Heart right ventricle (tissue), 16 donors: Measurements from ENCODE around the gene KMT2D. TPM values are rescaled to one million over a fixed set of nuclear protein-coding genes. Genes with fewer than 3 reads are reported as not detected.

Experiments
- ATAC-seq, 8 donors: fragments of 200-7000 bp; cut with Tn5 transposase; one replicate each; pipeline ENCODE4 v1.9.1; 2020; ENCODE audit warnings: mild to moderate bottlenecking in 8 of 8, moderate library complexity in 8 of 8, moderate number of reproducible peaks in 1 of 8
- DNase-seq, 2 donors: peaks; one replicate each; pipeline ENCODE4 v3.0.0-alpha.2; 2020
- H3K27ac ChIP-seq, 10 donors: fragments of 200-600 bp; sonication (generic) in 2 of 10; one replicate each; pipeline versions ENCODE4 v1.5.0 to v1.8.0; 2020 to 2022; ENCODE audit warnings: mild to moderate bottlenecking in 3 of 10
- H3K27me3 ChIP-seq, 7 donors: fragments of 200-600 bp; one replicate each; pipeline ENCODE4 v1.8.0; 2021 to 2022; ENCODE audit warnings: mild to moderate bottlenecking in 2 of 7
- H3K36me3 ChIP-seq, 9 donors: fragments of 200-600 bp; sonication (generic) in 1 of 9; one replicate each; pipeline versions ENCODE4 v1.5.0 to v1.8.0; 2020 to 2022; ENCODE audit warnings: mild to moderate bottlenecking in 2 of 9
- H3K4me1 ChIP-seq, 9 donors: fragments of 200-600 bp; sonication (generic) in 1 of 9; one replicate each; pipeline versions ENCODE4 v1.5.0 to v1.8.0; 2020 to 2022; ENCODE audit warnings: mild to moderate bottlenecking in 4 of 9
- H3K4me3 ChIP-seq, 10 donors: fragments of 200-600 bp; sonication (generic) in 2 of 10; one replicate each; pipeline versions ENCODE4 v1.5.0 to v1.8.0; 2020 to 2022; ENCODE audit warnings: mild to moderate bottlenecking in 7 of 10, moderate library complexity in 2 of 10
- H3K9me3 ChIP-seq, 11 donors: fragments of 200-600 bp in 10 of 11; sonication (generic) in 2 of 11; one replicate each; pipeline versions ENCODE4 v1.5.0 to v1.8.0; 2013 to 2022; ENCODE audit warnings: mild to moderate bottlenecking in 2 of 11, control low read depth in 1 of 11, moderate library complexity in 1 of 11
- WGBS, 2 donors: extraction: QIAGEN DNeasy Blood & Tissue Kit; methylation state at CpG; one replicate each; pipeline ENCODE4 v1.1.7; 2013; ENCODE audit warnings: inconsistent platforms in 1 of 2; 5-methylcytosine and 5-hydroxymethylcytosine counted together
- intact Hi-C, 10 donors: fragments of 100-400 bp; cut with DNase I; formaldehyde crosslinking; loops; one replicate each; pipeline versions ENCODE4 v1.11.1 to v1.14.2; 2022
- polyA plus RNA-seq, 2 donors: library from polyadenylated mRNA; stranded (reverse); fragments of 200-250 nt; gene quantifications; one replicate each; pipeline ENCODE4 v1.2.3, GENCODE V29; 2013
- total RNA-seq, 10 donors: library from RNA; stranded (reverse); fragmentation: NEBNext Ultra II Directional in 3 of 10; extraction: Animal tissue kit (Norgen Biotek cat#: 25700) in 3 of 10; gene quantifications; one replicate each; pipeline versions ENCODE4 v1.2.1 to v1.2.4, GENCODE V29; 2021 to 2023
- TF ChIP-seq, protein P1 (sequence below), 9 donors: fragments of 200-600 bp; sonication (generic) in 2 of 9; IDR thresholded peaks; one replicate each; pipeline versions ENCODE4 v1.5.0 to v1.8.0; 2021 to 2022; ENCODE audit warnings: antibody characterized with exemption in 9 of 9, mild to moderate bottlenecking in 5 of 9, moderate library complexity in 1 of 9
- donor health status: Arrhythmogenic right ventricular cardiomyopathy.
- donor health status: ischemic (EF 13 %, LVEDD 7.1; RV severe dilation, severe dysfunction).
- donor health status: healthy with polysubstance abuse.
- donor health status: DM: no; HTN: yes; CAD: no.
- donor health status: DM: no; HTN: no; CAD: no.
- donor health status: ischemic (EF 25% LVEDD 6.9; RV normal size, moderate dysfunction).
- donor health status: ischemic (EF 25% LVEDD 5.7; RV mildly dilated, moderate dysfunction).
- donor health status: healthy.
- donor health status: DM: yes; HTN: yes; CAD: no.
- donor health status: Ischemic cardiomyopathy.
- donor health status: ischemic (EF 35%, LVEDD 5.7; RV mildly dilated, moderate dysfunction).
- donor health status: nonischemic (EF 11% LVEDD 7.7; RV severe dilation, severe dysfunction).
- donor health status: DM: yes; HTN: yes; CAD: no.
- donor health status: PGD.
- donor health status: ischemic (EF 29% LVEDD 5.4; RV normal size, mild dysfunction).
- donor health status: nonischemic (EF 23%, LVEDD 6.1; RV moderate dilation, normal function).

Gene KMT2D
- total and polyA plus RNA-seq, 12 donors, result 9.6 to 65.3 (median 54.2) TPM

DNA sequence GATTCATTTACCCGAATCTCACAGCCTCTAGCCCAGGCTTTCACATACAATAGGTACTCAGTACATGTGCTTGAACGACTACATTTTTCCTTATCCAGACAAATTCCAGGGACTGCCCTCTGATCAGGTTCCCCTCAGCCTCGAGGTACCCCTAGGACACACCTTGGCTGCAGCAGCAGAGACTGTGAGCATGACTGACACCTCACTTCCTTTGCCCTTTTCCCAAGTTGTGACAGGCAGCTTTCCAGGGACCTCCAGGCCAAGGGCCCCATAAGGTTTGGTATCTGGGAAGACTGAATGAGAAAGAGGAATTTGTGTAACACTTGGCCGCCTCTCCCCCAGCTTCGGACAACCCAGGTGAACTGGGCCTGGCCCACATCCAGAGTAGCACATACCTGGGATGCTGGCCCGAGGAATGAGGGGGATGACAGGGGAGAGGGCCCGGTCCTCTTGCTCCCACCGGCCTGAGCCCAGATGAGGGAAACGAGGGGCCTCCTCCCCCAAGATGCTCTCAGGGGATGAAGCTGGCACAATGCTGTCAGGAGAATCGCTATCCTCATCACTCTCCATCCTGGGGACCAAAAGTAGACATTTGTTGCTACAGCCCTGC lies 31.8 kb downstream of the KMT2D start:
- TF ChIP-seq, protein P1, sequence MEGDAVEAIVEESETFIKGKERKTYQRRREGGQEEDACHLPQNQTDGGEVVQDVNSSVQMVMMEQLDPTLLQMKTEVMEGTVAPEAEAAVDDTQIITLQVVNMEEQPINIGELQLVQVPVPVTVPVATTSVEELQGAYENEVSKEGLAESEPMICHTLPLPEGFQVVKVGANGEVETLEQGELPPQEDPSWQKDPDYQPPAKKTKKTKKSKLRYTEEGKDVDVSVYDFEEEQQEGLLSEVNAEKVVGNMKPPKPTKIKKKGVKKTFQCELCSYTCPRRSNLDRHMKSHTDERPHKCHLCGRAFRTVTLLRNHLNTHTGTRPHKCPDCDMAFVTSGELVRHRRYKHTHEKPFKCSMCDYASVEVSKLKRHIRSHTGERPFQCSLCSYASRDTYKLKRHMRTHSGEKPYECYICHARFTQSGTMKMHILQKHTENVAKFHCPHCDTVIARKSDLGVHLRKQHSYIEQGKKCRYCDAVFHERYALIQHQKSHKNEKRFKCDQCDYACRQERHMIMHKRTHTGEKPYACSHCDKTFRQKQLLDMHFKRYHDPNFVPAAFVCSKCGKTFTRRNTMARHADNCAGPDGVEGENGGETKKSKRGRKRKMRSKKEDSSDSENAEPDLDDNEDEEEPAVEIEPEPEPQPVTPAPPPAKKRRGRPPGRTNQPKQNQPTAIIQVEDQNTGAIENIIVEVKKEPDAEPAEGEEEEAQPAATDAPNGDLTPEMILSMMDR (IDR thresholded peaks at IDR 0.05), result no peak
- intact Hi-C loops, result no loop called here

DNA sequence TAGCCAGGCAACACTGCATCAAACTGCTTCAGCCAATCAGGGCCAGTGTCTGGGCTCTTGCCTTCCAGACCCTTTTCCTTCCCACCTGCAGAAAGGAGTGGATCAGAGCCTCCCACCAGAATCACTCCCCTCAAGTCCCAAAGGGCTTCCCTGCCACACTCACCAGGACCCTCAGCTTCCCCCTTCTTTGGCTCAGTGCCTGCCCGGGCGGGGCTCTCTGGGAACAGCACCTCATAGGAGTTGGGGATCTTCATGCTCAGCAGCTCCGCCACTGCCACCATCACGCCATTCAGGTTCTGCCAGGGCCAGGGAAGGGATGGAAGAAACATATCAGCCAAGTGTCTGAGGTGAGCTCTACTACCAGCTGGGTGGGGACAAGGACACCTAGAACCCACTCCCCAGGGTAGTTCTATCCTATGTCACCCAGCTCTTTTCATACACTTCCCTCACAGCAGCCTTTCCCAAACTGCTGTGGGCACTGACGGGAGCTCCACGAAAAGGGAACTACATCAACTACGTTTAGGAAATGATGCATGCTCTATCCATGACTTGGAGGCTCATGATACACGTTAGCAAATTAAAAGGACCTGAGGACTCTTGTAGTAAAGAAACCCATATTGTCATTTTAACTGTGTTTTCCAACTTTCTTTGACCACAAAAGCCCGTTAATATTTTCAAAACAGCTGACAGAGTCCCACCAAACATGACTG lies 32.6 kb downstream of the KMT2D start:
- 92 to 94% methylated on average over 9 of the region's 9 CpGs for WGBS, 2 donors
- Histone ChIP-seq H3K4me1 (peaks cover 0 to 4% (median 0%) of the 10 kb centered on the region in 9 donors), H3K9me3 (no peaks in the 10 kb centered on the region), H3K36me3 (peaks cover 0 to 100% (median 76%) of the 10 kb centered on the region in 9 donors), H3K27ac (peak overlapping the region in 1 of 10 donors; percentile 0), H3K27me3 (no peaks in the 10 kb centered on the region), H3K4me3 (no peak overlapping the region)
- DNase-seq, result no peak
- intact Hi-C loops, result no loop called here
- TF ChIP-seq, protein P1 (IDR thresholded peaks at IDR 0.05), result no peak
- no peak for ATAC-seq

More for the DNA sequence above, 31.8 kb downstream of the KMT2D start:
- no peak overlapping the region for H3K4me3 ChIP-seq
- no peaks in the 10 kb centered on the region for H3K27me3 ChIP-seq
- DNase-seq (no peak), ATAC-seq (no peak)
- 86 to 88% methylated on average over 10 of the region's 10 CpGs for WGBS, 2 donors
- peaks cover 0 to 100% (median 82%) of the 10 kb centered on the region in 9 donors for H3K36me3 ChIP-seq
- H3K9me3 ChIP-seq, result no peaks in the 10 kb centered on the region
- peak overlapping the region in 1 of 10 donors; percentile 0 for H3K27ac ChIP-seq
- peaks cover 0 to 6% (median 0%) of the 10 kb centered on the region in 9 donors for H3K4me1 ChIP-seq

- TF ChIP-seq, protein P1 (IDR thresholded peaks at IDR 0.05), result no peak
- DNase-seq (no peak), ATAC-seq (no peak)
- H3K4me3 ChIP-seq, result no peak overlapping the region
- no peaks in the 10 kb centered on the region for H3K9me3 ChIP-seq
- 94 to 96% methylated on average over 26 of the region's 26 CpGs for WGBS, 2 donors
- peaks cover 0 to 100% (median 77%) of the 10 kb centered on the region in 9 donors for H3K36me3 ChIP-seq
- intact Hi-C loops, result no loop called here
- no peaks in the 10 kb centered on the region for H3K4me1 ChIP-seq
- no peaks in the 10 kb centered on the region for H3K27me3 ChIP-seq
- no peak overlapping the region for H3K27ac ChIP-seq
These were observed 33.7 kb downstream of the KMT2D start for GRCh38 chr12:49026678-49027480.

- Histone ChIP-seq H3K36me3 (peaks cover 0 to 100% (median 79%) of the 10 kb centered on the region in 9 donors), H3K27ac (no peak overlapping the region), H3K9me3 (no peaks in the 10 kb centered on the region), H3K4me1 (no peaks in the 10 kb centered on the region), H3K4me3 (no peak overlapping the region), H3K27me3 (no peaks in the 10 kb centered on the region)
- TF ChIP-seq, protein P1 (IDR thresholded peaks at IDR 0.05), result no peak
- no peak for DNase-seq
- intact Hi-C loops, result no loop called here
- no peak for ATAC-seq
- 95 to 97% methylated on average over 21 of the region's 21 CpGs for WGBS, 2 donors
These were observed 34.5 kb downstream of the KMT2D start for GRCh38 chr12:49026101-49026500.
